Calu3 (cell line): ENCODE results near the gene STX4. TPM values are rescaled to one million over a fixed set of nuclear protein-coding genes. Genes with fewer than 3 reads are reported as not detected.
A peak's percentile ranks its signal among the peaks of the same experiment; 100 is the strongest.

Experiments
- Bru-seq: library from RNA; stranded (reverse); fragments of 400-500 nt; gene quantifications from one replicate; lab custom pipeline; 2021; lab: Mats Ljungman, UMichigan
- BruChase-seq, 2 experiments: library from RNA; stranded (reverse); fragments of 400-500 nt; gene quantifications; one replicate each; lab custom pipeline; 2021; lab: Mats Ljungman, UMichigan
- BruUV-seq: library from RNA; stranded (reverse); fragments of 400-500 nt; replicated peaks from 2 replicates; lab custom pipeline; 2021; lab: Mats Ljungman, UMichigan
- CTCF ChIA-PET: fragments of 300-600 bp; sonication (Branson Sonifier 250); formaldehyde crosslinking; loops from one replicate; lab custom pipeline; 2022; ENCODE audit warnings: antibody characterized with exemption; lab: Charles Lee
- DNase-seq: peaks from one replicate; pipeline ENCODE4 v3.0.0; 2022
- H3K27ac Mint-ChIP-seq: one replicate; pipeline ENCODE4 v1.8.0; 2022; ENCODE audit warnings: mixed read lengths; ENCODE audit not compliant: unreplicated experiment
- H3K27me3 Mint-ChIP-seq: one replicate; pipeline ENCODE4 v1.8.0; 2022; ENCODE audit warnings: mixed read lengths; ENCODE audit not compliant: unreplicated experiment
- H3K36me3 Mint-ChIP-seq: one replicate; pipeline ENCODE4 v1.8.0; 2022; ENCODE audit warnings: mild to moderate bottlenecking, moderate library complexity, mixed read lengths; ENCODE audit not compliant: insufficient read depth, unreplicated experiment
- H3K4me1 Mint-ChIP-seq: one replicate; pipeline ENCODE4 v1.8.0; 2022; ENCODE audit warnings: mild to moderate bottlenecking, low read depth, mixed read lengths; ENCODE audit not compliant: unreplicated experiment
- H3K4me3 Mint-ChIP-seq: one replicate; pipeline ENCODE4 v1.8.0; 2022; ENCODE audit warnings: mild to moderate bottlenecking, low read depth, moderate library complexity, mixed read lengths; ENCODE audit not compliant: unreplicated experiment
- H3K9me3 Mint-ChIP-seq: one replicate; pipeline ENCODE4 v1.8.0; 2022; ENCODE audit warnings: low read depth, mixed read lengths; ENCODE audit not compliant: unreplicated experiment
- CTCF ChIP-seq: fragments of 200-600 bp; IDR thresholded peaks from one replicate; pipeline ENCODE4 v1.8.0; 2022; ENCODE audit warnings: antibody characterized with exemption; ENCODE audit not compliant: unreplicated experiment
- intact Hi-C: fragments of 100-400 bp; cut with micrococcal nuclease; formaldehyde crosslinking; loops from one replicate; pipeline ENCODE4 v1.10.0; 2022; ENCODE audit not compliant: unreplicated experiment
- long read RNA-seq: library from polyadenylated mRNA; stranded (forward); transcript quantifications from one replicate; pipeline ENCODE4 v2.0.0, GENCODE V29; 2022
- total RNA-seq: library from RNA; stranded (reverse); gene quantifications from 2 replicates; pipeline ENCODE4 v1.2.3, GENCODE V29; 2022

STX4 gene
- total RNA-seq (100 and 104 TPM in 2 replicates), Bru-seq, nascent RNA (percentile 75 among the genes with signal in this experiment), BruChase-seq, experiment 1, labeled RNA remaining after a 6-hour chase (percentile 90 among the genes with signal in this experiment), BruChase-seq, experiment 2, labeled RNA remaining after a 2-hour chase (percentile 87 among the genes with signal in this experiment)
- long read RNA-seq, transcript STX4-201 (11 exons, 1,481 nt) = major isoform, 7 of 19 reads
- long read RNA-seq, partial matches to known transcripts = 3 of 19 reads
- long read RNA-seq, other reads (novel, unspliced or antisense) = 9 of 19 reads

GRCh38 chr16:31032736-31033708 is at the start of gene STX4:
TSS of gene STX4 (plus strand) at chr16:31033558. CDS start at chr16:31033806, 248 bp downstream.
- Mint-ChIP-seq H3K4me3 (peak within 1 kb of the TSS; percentile 99), H3K27me3 (no peaks in the 10 kb centered on the region), H3K36me3 (peaks cover 35% of the 10 kb centered on the region), H3K4me1 (no peaks in the 10 kb centered on the region), H3K9me3 (no peaks in the 10 kb centered on the region), H3K27ac (peak within 1 kb of the TSS; percentile 89)
- peak; percentile 97 for DNase-seq
- no TSS peak for BruUV-seq
- TF ChIP-seq CTCF = no peak
- intact Hi-C loops = loop anchor here (5.0 kb wide), 1 partner anchor 46 kb away; the partner anchor contains the start of gene HSD3B7
- CTCF ChIA-PET = interaction anchor here (0.6 to 2.0 kb wide), 6 partner anchors 10 to 836 kb away, joined by 3 to 11 read pairs (median 4); partner anchors contain the start of gene HSD3B7

DNA sequence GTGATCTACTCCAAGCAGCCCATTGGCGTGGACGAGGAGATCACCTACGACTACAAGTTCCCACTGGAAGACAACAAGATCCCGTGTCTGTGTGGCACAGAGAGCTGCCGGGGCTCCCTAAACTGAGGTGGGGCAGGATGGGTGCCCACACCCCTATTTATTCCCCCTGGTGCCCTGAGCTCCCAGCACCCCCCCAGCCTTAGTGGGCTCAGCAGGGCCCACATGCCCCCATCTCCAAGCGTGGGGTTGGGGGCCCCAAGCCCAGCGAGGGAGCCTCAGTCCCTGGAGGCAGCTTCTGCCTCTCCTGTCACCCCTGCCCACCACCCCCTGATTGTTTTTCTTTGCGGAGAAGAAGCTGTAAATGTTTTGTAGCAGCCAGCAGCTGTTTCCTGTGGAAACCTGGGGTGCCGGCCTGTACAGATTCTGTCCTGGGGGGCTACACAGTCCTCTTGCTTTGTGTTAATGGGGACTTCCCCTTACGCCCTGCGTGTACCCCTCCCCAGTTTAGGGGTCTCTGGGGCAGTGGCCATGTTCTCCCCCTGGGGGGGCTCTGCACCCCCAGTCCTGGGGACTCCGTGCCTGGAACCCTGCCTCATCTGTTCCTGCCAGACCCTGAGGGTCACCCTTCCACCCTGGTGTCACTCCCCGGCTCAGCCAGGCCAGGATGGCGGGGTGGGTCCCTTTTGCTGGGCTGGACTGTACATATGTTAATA is 49.3 kb upstream of the STX4 start:
- H3K27me3 Mint-ChIP-seq = no peaks in the 10 kb centered on the region
- H3K9me3 Mint-ChIP-seq = no peaks in the 10 kb centered on the region
- intact Hi-C loops = loop anchor here (2.0 to 10.0 kb wide), 3 partner anchors 311 to 885 kb away; no protein-coding TSS in a partner anchor
- CTCF ChIA-PET = interaction anchor here (1.0 to 2.4 kb wide), 16 partner anchors 23 to 884 kb away, joined by 3 to 22 read pairs (median 8); partner anchors contain the start of genes VKORC1, ZNF646 and ZNF668
- no peak overlapping the region for H3K27ac Mint-ChIP-seq
- H3K4me1 Mint-ChIP-seq = no peaks in the 10 kb centered on the region
- no peak for TF ChIP-seq CTCF
- peaks cover 59% of the 10 kb centered on the region for H3K36me3 Mint-ChIP-seq
- DNase-seq = no peak
- H3K4me3 Mint-ChIP-seq = peak overlapping the region; percentile 87
- BruUV-seq = no TSS peak

GRCh38 chr16:30984669-30985400 is 48.5 kb upstream of the STX4 start, which contains the start of gene HSD3B7:
TSS of gene HSD3B7 (plus strand) at chr16:30985207. CDS start at chr16:30985659, 452 bp downstream.
- CTCF ChIA-PET = interaction anchor here (0.8 to 2.4 kb wide), 28 partner anchors 9 to 884 kb away, joined by 3 to 22 read pairs (median 4); partner anchors contain the start of genes FUS, KAT8, PRSS8 and STX4
- peak; percentile 97 for DNase-seq
- intact Hi-C loops = loop anchor here (1.0 to 10.0 kb wide), 9 partner anchors 47 to 884 kb away; partner anchors contain the start of genes STX4, VKORC1, ZNF646 and ZNF668
- Mint-ChIP-seq H3K27ac (peak within 1 kb of the TSS; percentile 71), H3K4me3 (peak within 1 kb of the TSS; percentile 87), H3K4me1 (no peaks in the 10 kb centered on the region), H3K9me3 (no peaks in the 10 kb centered on the region), H3K27me3 (no peaks in the 10 kb centered on the region), H3K36me3 (peaks cover 57% of the 10 kb centered on the region)
- BruUV-seq = no TSS peak
- peak; percentile 92 for TF ChIP-seq CTCF
